HG03558 (cell line): ENCODE data around the gene CNP.

Source experiments
- ATAC-seq: cut with Tn5 transposase; IDR thresholded peaks from one replicate; pipeline ENCODE4 v1.9.1; 2021; ENCODE audit warnings: moderate number of reproducible peaks; ENCODE audit not compliant: unreplicated experiment; ENCODE audit errors: extremely low read depth

The CNP gene

GRCh38 chr17:41939693-41940090, 26.9 kb upstream of the CNP start:
- no peak for ATAC-seq

GRCh38 chr17:41941168-41941567, 25.4 kb upstream of the CNP start:
- ATAC-seq: no peak

- no peak for ATAC-seq
These were observed 23.8 kb upstream of the CNP start for GRCh38 chr17:41942626-41943373.

- no peak for ATAC-seq
These were observed 23.1 kb upstream of the CNP start for GRCh38 chr17:41943492-41943891.

- ATAC-seq: no peak
These were observed 21.7 kb upstream of the CNP start for GRCh38 chr17:41944943-41945342.

GRCh38 chr17:41948762-41949460, 17.7 kb upstream of the CNP start:
- no peak for ATAC-seq

GRCh38 chr17:41956522-41956921, 10.1 kb upstream of the CNP start:
- no peak for ATAC-seq

GRCh38 chr17:41957031-41957868, 9.3 kb upstream of the CNP start:
- no peak for ATAC-seq

- ATAC-seq: no peak
These were observed 8.6 kb upstream of the CNP start for GRCh38 chr17:41957869-41958439.

- no peak for ATAC-seq
These were observed 7.6 kb upstream of the CNP start for GRCh38 chr17:41959030-41959335.

- no peak for ATAC-seq
These were observed 7.1 kb upstream of the CNP start for GRCh38 chr17:41959336-41960095.

GRCh38 chr17:41962111-41962510, 4.5 kb upstream of the CNP start:
- no peak for ATAC-seq

GRCh38 chr17:41962768-41963434, 3.7 kb upstream of the CNP start:
- ATAC-seq: no peak

GRCh38 chr17:41965694-41966462, 717 bp upstream of the CNP start:
- no peak for ATAC-seq

GRCh38 chr17:41967141-41967920, 736 bp downstream of the CNP start:
- ATAC-seq: no peak

GRCh38 chr17:41967921-41968578, 1.5 kb downstream of the CNP start:
- no peak for ATAC-seq

- ATAC-seq: no peak
These were observed 2.1 kb downstream of the CNP start for GRCh38 chr17:41968676-41969075.

GRCh38 chr17:41970901-41971331, 4.3 kb downstream of the CNP start:
- ATAC-seq: no peak
